Tibial nerve (tissue), 4 donors: ENCODE data around the gene CSNK2A2. TPM values are rescaled to one million over a fixed set of nuclear protein-coding genes. Genes with fewer than 3 reads are reported as not detected.

Source experiments
- DNase-seq, 2 donors: peaks; one replicate each; pipeline ENCODE4 v3.0.0-alpha.2; 2019; ENCODE audit warnings: low spot score in 2 of 2
- H3K27ac ChIP-seq, 4 donors: fragments of 200-600 bp; sonication (generic) in 3 of 4; one replicate each; pipeline ENCODE4 v1.5.1; 2017 to 2019; ENCODE audit warnings: mild to moderate bottlenecking in 1 of 4
- H3K27me3 ChIP-seq, 2 donors: fragments of 200-600 bp; sonication (generic) in 1 of 2; one replicate each; pipeline versions ENCODE4 v1.5.1 to v1.6.0; 2017 to 2019
- H3K36me3 ChIP-seq, 3 donors: fragments of 200-600 bp; sonication (generic); one replicate each; pipeline ENCODE4 v1.5.1; 2018 to 2019
- H3K4me1 ChIP-seq, 4 donors: fragments of 200-600 bp; sonication (generic) in 3 of 4; one replicate each; pipeline ENCODE4 v1.5.1; 2017 to 2019
- H3K4me3 ChIP-seq, 4 donors: fragments of 200-600 bp; sonication (generic) in 3 of 4; one replicate each; pipeline ENCODE4 v1.5.1; 2017 to 2019; ENCODE audit warnings: mild to moderate bottlenecking in 1 of 4, moderate library complexity in 1 of 4
- H3K9me3 ChIP-seq, 4 donors: fragments of 200-600 bp; sonication (generic) in 3 of 4; one replicate each; pipeline ENCODE4 v1.5.1; 2017 to 2019
- EP300 ChIP-seq, 2 donors: sonication (generic); formaldehyde crosslinking; IDR thresholded peaks; one replicate each; pipeline ENCODE4 v1.6.1; 2017; ENCODE audit warnings: antibody characterized with exemption in 2 of 2, mild to moderate bottlenecking in 1 of 2
- POLR2A ChIP-seq, 2 donors: fragments of 450-650 bp; IDR thresholded peaks; one replicate each; pipeline ENCODE4 v1.6.1; 2017; ENCODE audit warnings: antibody characterized with exemption in 2 of 2, mild to moderate bottlenecking in 2 of 2, moderate library complexity in 2 of 2
- WGBS, 2 donors: methylation state at CpG; one replicate each; pipeline ENCODE4 v1.1.5; 2018; 5-methylcytosine and 5-hydroxymethylcytosine counted together
- total RNA-seq, 4 donors: library from RNA; depleted of rRNA; stranded (reverse); fragments of >200 nt; gene quantifications; one replicate each; pipeline ENCODE4 v1.1.0, GENCODE V29; 2016
- TF ChIP-seq, protein P1 (sequence below), 5 experiments: fragments of 200-600 bp in 3 of 5; fragments of 450-650 bp in 2 of 5; sonication (generic) in 3 of 5; IDR thresholded peaks; one replicate each; pipeline ENCODE4 v1.5.1; 2016 to 2019; ENCODE audit warnings: antibody characterized with exemption in 5 of 5, mild to moderate bottlenecking in 3 of 5, moderate library complexity in 2 of 5

The CSNK2A2 gene
- total RNA-seq, 4 donors from 2014 or later, result 25.8 to 74.7 (median 34.1) TPM

DNA sequence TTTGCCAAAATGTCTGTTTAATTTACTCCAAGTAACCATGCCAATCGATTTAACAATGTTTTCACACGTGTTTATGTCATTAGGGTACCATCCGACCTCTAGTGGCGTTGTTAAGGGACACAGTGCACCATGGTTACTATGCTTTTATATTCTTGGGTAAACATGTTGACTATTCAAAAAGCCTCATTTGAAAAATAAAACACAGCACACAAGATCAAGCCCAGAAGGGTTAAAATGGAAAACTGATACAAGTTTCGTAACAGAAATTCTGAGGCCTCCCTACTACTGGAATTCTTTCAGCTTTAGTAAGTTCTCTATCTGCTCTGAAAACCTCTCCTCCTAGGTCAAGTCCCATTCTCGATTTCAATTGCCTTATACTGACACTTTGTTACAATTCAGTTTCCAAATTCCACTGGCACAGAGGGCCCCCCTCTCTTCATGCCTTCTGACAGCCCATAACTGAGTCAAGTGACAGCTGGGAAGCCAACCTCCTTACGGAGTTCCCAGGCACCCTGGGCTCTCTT lies 70.8 kb downstream of the CSNK2A2 start:
- Histone ChIP-seq H3K27ac (peak overlapping the region; percentile 38 to 98 (median 94)), H3K9me3 (peaks cover 0 to 8% (median 0%) of the 10 kb centered on the region in 4 donors), H3K4me1 (peaks cover 0 to 63% (median 34%) of the 10 kb centered on the region in 4 donors), H3K36me3 (no peaks in the 10 kb centered on the region), H3K27me3 (no peaks in the 10 kb centered on the region), H3K4me3 (peak overlapping the region in 3 of 4 donors; percentile 94 to 98 (median 97))
- TF ChIP-seq EP300 (IDR thresholded peaks at IDR 0.05) (peak in 1 of 2 donors; percentile 10), POLR2A (IDR thresholded peaks at IDR 0.05) (no peak)
- TF ChIP-seq, protein P1, sequence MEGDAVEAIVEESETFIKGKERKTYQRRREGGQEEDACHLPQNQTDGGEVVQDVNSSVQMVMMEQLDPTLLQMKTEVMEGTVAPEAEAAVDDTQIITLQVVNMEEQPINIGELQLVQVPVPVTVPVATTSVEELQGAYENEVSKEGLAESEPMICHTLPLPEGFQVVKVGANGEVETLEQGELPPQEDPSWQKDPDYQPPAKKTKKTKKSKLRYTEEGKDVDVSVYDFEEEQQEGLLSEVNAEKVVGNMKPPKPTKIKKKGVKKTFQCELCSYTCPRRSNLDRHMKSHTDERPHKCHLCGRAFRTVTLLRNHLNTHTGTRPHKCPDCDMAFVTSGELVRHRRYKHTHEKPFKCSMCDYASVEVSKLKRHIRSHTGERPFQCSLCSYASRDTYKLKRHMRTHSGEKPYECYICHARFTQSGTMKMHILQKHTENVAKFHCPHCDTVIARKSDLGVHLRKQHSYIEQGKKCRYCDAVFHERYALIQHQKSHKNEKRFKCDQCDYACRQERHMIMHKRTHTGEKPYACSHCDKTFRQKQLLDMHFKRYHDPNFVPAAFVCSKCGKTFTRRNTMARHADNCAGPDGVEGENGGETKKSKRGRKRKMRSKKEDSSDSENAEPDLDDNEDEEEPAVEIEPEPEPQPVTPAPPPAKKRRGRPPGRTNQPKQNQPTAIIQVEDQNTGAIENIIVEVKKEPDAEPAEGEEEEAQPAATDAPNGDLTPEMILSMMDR (IDR thresholded peaks at IDR 0.05), result peak in 4 of 5 experiments; percentile 15 to 44 (median 32)
- WGBS, 2 donors, result 4 to 5% methylated on average over 7 of the region's 7 CpGs
- DNase-seq, result peak in 1 of 2 donors; percentile 41

DNA sequence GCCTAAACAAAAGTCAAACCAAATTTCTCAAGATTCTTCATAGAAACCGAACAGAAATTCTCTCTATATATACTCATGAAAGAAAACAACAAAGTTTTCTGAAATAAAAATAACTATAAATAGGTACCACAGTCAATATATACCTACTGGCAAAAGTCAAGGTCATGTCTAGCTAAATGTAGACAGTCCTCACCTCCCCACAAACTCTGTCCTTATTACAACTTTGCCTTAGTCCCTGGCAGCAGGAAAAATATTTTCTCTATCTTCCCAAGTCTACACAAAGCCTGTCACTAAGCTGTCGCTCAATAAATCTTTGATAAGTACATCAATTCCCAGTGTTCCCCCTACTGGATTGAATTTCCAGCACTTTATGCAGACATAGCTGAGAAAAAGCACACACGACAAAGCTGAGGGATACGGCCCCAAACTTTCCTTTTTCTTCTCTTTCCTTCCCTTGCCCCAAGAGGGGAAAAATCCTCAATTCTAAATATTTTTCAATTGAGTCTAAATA lies 71.4 kb downstream of the CSNK2A2 start:
- TF ChIP-seq EP300 (IDR thresholded peaks at IDR 0.05), result no peak
- TF ChIP-seq, protein P1 (IDR thresholded peaks at IDR 0.05), result no peak
- TF ChIP-seq POLR2A (IDR thresholded peaks at IDR 0.05), result no peak
- Histone ChIP-seq H3K36me3 (no peaks in the 10 kb centered on the region), H3K4me1 (peaks cover 0 to 69% (median 40%) of the 10 kb centered on the region in 4 donors), H3K4me3 (peak overlapping the region in 3 of 4 donors; percentile 14 to 98 (median 94)), H3K27ac (peak overlapping the region; percentile 10 to 98 (median 94)), H3K9me3 (peaks cover 0 to 8% (median 0%) of the 10 kb centered on the region in 4 donors), H3K27me3 (no peaks in the 10 kb centered on the region)
- WGBS, 2 donors, result 22 to 26% methylated on average over 4 of the region's 4 CpGs
- no peak for DNase-seq

DNA sequence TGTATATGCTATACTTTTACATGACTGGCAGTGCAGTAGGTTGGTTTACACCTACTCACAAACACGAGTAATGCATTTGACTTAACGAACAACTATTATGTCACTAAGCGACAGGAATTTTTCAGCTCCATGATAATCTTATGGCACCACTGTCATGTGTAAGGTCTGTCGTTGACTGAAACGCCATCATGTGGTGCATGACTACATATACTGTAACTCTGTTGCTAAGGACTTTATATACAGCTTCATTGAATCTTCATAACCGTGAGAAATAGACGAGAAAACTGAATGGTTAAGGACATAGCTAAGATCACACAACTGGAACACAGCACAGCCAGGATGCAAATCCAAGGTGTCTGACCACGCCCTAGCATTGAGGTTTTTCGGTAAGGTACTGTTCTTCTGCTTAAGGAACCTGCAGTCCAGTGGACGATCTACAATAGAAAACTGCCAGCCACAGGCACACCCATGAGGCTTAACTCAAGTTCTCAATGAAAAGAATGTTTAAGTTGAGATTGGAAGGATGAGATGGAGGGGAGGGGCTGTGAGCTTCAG lies 72.0 kb downstream of the CSNK2A2 start:
- TF ChIP-seq EP300 (IDR thresholded peaks at IDR 0.05) (no peak), POLR2A (IDR thresholded peaks at IDR 0.05) (no peak)
- TF ChIP-seq, protein P1 (IDR thresholded peaks at IDR 0.05), result no peak
- peaks cover 0 to 76% (median 47%) of the 10 kb centered on the region in 4 donors for H3K4me1 ChIP-seq
- WGBS, 2 donors, result 43 to 51% methylated on average over 10 of the region's 10 CpGs

GRCh38 chr16:58125041-58125440 lies 72.9 kb downstream of the CSNK2A2 start:
- H3K4me1 ChIP-seq, result peaks cover 0 to 84% (median 54%) of the 10 kb centered on the region in 4 donors
- DNase-seq, result no peak

More for the DNA sequence above, 72.0 kb downstream of the CSNK2A2 start:
- H3K36me3 ChIP-seq, result no peaks in the 10 kb centered on the region
- no peaks in the 10 kb centered on the region for H3K27me3 ChIP-seq
- no peak for DNase-seq
- H3K4me3 ChIP-seq, result no peak overlapping the region
- H3K9me3 ChIP-seq, result peaks cover 0 to 8% (median 0%) of the 10 kb centered on the region in 4 donors
- peak overlapping the region; percentile 10 to 98 (median 94) for H3K27ac ChIP-seq

More at GRCh38 chr16:58125041-58125440, 72.9 kb downstream of the CSNK2A2 start:
- Histone ChIP-seq H3K9me3 (peaks cover 0 to 3% (median 0%) of the 10 kb centered on the region in 4 donors), H3K27me3 (no peaks in the 10 kb centered on the region), H3K36me3 (no peaks in the 10 kb centered on the region), H3K4me3 (no peak overlapping the region), H3K27ac (peak overlapping the region in 3 of 4 donors; percentile 94 to 98 (median 95))
- TF ChIP-seq, protein P1 (IDR thresholded peaks at IDR 0.05), result no peak
- no peak for TF ChIP-seq POLR2A (IDR thresholded peaks at IDR 0.05)
- TF ChIP-seq EP300 (IDR thresholded peaks at IDR 0.05), result no peak
- WGBS, 2 donors, result 59 to 65% methylated on average over 4 of the region's 4 CpGs
